ENCODE results near the gene ZNF488.

DNA sequence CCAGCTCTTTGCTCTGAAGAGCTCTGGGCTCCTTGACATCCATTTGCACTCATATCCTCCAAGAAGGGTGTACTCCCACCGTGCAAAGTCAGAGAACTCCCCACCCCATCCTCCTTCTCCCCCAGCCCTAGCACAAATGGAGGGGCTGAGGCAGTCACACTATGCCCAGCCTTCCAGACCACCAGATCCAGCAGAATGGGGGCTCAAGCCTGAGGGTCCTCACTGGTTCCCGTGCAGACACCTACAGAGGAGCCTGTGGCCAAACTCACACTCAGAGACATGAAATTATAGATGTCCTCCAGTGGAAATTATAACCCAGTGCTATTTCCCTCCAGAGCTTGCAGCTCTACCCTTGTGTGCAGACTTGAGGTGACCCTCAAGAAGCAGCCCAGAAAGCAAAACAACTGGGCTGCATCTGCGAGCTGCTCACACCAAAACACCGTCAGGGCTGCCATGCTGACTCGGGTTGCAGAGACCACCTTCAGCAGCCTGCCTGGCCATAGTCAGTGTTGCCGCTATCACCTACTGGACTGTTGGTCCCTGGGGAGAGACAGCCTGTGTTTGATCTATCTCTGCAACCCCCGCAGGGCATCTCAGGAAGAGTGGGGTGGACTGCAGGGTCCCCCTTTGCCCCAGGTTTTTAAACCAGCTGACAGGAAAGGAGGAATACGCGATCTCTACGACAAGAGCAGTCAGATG is 7.4 kb downstream of the ZNF488 start:
- TF ChIP-seq POLR2A (IDR thresholded peaks at IDR 0.05; ENCODE audit: low read depth) = no peak
- TF ChIP-seq, protein P1, sequence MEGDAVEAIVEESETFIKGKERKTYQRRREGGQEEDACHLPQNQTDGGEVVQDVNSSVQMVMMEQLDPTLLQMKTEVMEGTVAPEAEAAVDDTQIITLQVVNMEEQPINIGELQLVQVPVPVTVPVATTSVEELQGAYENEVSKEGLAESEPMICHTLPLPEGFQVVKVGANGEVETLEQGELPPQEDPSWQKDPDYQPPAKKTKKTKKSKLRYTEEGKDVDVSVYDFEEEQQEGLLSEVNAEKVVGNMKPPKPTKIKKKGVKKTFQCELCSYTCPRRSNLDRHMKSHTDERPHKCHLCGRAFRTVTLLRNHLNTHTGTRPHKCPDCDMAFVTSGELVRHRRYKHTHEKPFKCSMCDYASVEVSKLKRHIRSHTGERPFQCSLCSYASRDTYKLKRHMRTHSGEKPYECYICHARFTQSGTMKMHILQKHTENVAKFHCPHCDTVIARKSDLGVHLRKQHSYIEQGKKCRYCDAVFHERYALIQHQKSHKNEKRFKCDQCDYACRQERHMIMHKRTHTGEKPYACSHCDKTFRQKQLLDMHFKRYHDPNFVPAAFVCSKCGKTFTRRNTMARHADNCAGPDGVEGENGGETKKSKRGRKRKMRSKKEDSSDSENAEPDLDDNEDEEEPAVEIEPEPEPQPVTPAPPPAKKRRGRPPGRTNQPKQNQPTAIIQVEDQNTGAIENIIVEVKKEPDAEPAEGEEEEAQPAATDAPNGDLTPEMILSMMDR (IDR thresholded peaks at IDR 0.05) = no peak

Measured in esophagus muscularis mucosa (tissue), 3 donors.